ENCODE data around the gene INAFM1. TPM values are rescaled to one million over a fixed set of nuclear protein-coding genes. Genes with fewer than 3 reads are reported as not detected.

INAFM1 gene
- total and polyA plus RNA-seq, 9 of the 15 experiments (the other 6 are each of a cell fraction or from before 2014, with no cell fraction given), result 0.71 to 30.9 (median 3.1) TPM

- peak in 1 of 2 experiments; percentile 72; a peak in 1 of 4 replicates for TF ChIP-seq ZNF318 (IDR thresholded peaks at IDR 0.05; ENCODE audit: borderline replicate concordance in 1 of 2, low read depth in 1 of 2)
- peak; percentile 100 for TF ChIP-seq JUN (IDR thresholded peaks at IDR 0.05; ENCODE audit: borderline replicate concordance, low read depth, low read length)
- TF ChIP-seq JUN (CRISPR knock-in tag; IDR thresholded peaks at IDR 0.05; ENCODE audit: borderline replicate concordance), result peak; percentile 100
- no peak for TF ChIP-seq ZNF253 (CRISPR knock-in tag; conservative IDR thresholded peaks at IDR 0.05)
- TF ChIP-seq CEBPZ (IDR thresholded peaks at IDR 0.05; ENCODE audit: borderline replicate concordance, low read depth, low read length), result peak; percentile 5; the same call in 1 of the 2 replicates
- peak; percentile 96; the same call in 1 of the 2 replicates for TF ChIP-seq XRCC5 (IDR thresholded peaks at IDR 0.05; ENCODE audit: low read depth, low read length)
- TF ChIP-seq ZNF785 (CRISPR knock-in tag; IDR thresholded peaks at IDR 0.05), result no peak
- peak; percentile 58 for TF ChIP-seq ZNF384 (IDR thresholded peaks at IDR 0.05; ENCODE audit: low read depth, low read length)
- 0 out of 2 replicates have a peak, but pooled peaks have one; percentile 49 for TF ChIP-seq MCM3 (IDR thresholded peaks at IDR 0.05)
- TF ChIP-seq BHLHE40 (IDR thresholded peaks at IDR 0.05; ENCODE audit: low read length), result peak; percentile 99
- no peak for TF ChIP-seq HDAC8 (tag; IDR thresholded peaks at IDR 0.05)
- 0 out of 2 replicates have a peak, but pooled peaks have one; percentile 36 for TF ChIP-seq RUNX1 (IDR thresholded peaks at IDR 0.05; ENCODE audit: low read depth)
- TF ChIP-seq RBM22 (IDR thresholded peaks at IDR 0.05; ENCODE audit: low read depth, low read length, poor library complexity, severe bottlenecking), result peak; percentile 66
- peak; percentile 100 for TF ChIP-seq ETV5 (CRISPR knock-in tag; IDR thresholded peaks at IDR 0.05; ENCODE audit: low read depth)
Observed at GRCh38 chr19:47243776-47244547, 30.7 kb upstream of the INAFM1 start (continued).

Data from K562 (cell line).